SKM-1 (cell line): Measurements from ENCODE around the gene UGT1A1.
"Not testable (repeated sequence)": the region's sequence is repeated elsewhere in the genome, so short reads cannot be mapped to it uniquely, and the experiment has no call there.

Source experiments
- DNase-seq: peaks from one replicate; lab custom pipeline; 2025; ENCODE audit not compliant: unreplicated experiment; lab: John Stamatoyannopoulos, UW

UGT1A1 gene

GRCh38 chr2:233760043-233760442 lies at the start of gene UGT1A1:
Gene UGT1A1, plus strand, starts transcription at chr2:233760270. Its CDS starts 18 bp downstream, at chr2:233760288.
- no peak for DNase-seq

DNA sequence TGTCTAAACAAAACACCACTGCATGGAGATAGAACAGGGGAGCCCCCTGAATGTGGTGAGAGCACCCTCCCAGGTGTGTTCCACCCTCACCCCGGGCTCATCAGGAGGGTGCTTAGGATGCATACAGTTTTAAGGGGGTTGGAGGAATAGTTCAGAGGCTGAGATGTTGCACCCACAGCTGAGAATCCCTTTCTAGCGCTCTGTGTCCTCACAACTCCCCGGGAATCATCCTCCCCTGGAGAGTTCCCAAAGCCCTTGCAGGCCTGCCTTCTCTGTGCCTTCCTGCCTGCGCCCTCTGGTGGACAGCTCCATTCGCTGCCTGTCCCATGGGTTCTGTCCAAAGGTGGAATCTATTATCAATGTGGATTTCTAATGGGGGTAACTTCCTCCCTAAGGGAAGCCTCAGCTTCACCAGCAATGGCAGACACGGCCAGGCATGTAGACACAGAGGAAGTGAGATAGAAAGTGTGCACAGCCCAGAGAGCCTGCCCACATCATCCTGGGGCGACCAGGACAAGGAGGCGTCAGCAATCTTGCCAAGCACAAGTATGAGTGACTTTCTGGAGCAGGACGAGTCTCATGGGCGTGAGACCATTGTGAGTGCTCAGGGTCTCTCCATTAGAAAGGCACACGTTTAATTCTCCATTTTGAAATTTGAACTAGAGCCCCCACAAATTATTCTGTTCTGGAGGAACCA lies 48.6 kb upstream of the UGT1A1 start:
- peak; percentile 24 for DNase-seq

DNA sequence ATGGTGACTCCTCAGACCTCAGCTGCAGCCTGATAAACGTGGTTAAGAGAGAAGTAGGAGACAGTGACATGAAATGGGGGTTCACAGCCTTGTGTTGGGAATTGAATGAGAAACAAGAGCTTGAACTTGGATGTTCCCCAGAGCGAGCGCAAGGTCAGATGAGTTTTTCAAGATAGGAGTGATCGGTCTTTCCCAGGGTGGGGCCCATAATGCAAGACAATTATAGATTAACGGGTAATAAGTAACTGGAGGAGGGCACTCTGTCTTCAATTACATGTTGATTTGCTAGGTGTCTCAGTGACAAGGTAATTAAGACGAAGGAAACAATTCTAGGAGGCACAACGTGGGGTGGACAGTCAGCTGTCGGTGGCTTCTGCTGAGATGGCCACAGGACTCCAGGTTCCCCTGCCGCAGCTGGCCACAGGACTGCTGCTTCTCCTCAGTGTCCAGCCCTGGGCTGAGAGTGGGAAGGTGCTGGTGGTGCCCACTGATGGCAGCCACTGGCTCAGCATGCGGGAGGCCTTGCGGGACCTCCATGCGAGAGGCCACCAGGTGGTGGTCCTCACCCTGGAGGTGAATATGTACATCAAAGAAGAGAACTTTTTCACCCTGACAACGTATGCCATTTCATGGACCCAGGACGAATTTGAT lies 47.3 kb upstream of the UGT1A1 start, which contains the start of gene UGT1A5:
Gene UGT1A5, plus strand, starts transcription at position 297 of the 651 bp plus-strand sequence. Its CDS starts 85 bp downstream, at position 382.
- DNase-seq = no peak

GRCh38 chr2:233713262-233713615 lies 46.8 kb upstream of the UGT1A1 start:
- no peak for DNase-seq

- no peak for DNase-seq
These were observed 45.9 kb upstream of the UGT1A1 start for GRCh38 chr2:233714121-233714520.

GRCh38 chr2:233718552-233718951 lies 41.5 kb upstream of the UGT1A1 start, which contains the start of gene UGT1A4:
Gene UGT1A4, plus strand, starts transcription at chr2:233718736. Its CDS starts 85 bp downstream, at chr2:233718821.
- DNase-seq = no peak

DNA sequence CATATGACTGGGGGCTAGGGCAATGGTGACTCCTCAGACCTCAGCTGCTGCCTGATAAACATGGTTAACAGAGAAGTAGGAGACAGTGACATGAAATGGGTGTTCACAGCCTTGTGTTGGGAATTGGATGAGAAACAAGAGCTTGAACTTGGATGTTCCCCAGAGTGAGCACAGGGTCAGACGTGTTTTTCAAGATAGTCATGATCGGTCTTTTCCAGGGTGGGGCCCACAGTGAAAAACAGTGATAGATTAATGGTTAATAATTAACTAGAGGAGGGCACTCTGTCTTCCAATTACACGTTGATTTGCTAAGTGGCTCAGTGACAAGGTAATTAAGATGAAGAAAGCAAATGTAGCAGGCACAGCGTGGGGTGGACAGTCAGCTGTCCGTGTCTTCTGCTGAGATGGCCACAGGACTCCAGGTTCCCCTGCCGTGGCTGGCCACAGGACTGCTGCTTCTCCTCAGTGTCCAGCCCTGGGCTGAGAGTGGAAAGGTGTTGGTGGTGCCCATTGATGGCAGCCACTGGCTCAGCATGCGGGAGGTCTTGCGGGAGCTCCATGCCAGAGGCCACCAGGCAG lies 31.3 kb upstream of the UGT1A1 start, which contains the start of gene UGT1A3:
Gene UGT1A3, plus strand, starts transcription at position 320 of the 579 bp plus-strand sequence. Its CDS starts 85 bp downstream, at position 405.
- no peak for DNase-seq

DNA sequence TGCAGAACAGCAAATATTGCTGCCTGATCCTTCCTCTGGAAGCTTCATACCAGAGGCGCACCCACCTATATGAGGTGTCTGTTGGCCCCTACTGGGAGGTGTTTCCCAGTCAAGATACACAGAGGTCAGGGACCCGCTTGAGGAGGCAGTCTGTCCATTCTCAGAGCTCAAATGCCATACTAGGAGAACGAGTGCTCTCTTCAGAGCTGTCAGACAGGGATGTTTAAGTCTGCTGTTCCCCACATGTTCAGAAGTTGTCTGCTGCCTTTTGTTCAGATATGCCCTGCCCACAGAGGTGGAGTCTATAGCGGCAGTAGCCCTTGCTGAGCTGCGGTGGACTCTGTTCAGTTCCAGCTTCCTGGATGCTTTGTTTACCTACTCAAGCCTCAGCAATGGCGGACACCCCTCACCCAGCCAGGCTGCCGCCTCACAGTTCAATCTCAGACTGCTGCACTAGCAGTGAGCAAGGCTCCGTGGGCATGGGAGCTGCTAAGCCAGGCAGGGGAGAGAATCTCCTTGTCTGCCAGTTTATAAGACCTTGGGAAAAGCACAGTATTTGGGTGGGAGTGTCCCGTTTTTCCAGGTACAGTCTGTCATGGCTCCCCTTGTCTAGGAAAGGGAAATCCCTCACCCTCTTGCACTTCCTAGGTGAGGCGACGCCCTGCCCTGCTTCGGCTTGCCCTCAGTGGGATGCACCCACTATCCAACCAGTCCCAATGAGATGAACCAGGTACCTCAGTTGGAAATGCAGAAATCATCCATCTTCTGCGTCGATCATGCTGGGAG lies 23.0 kb upstream of the UGT1A1 start:
- not testable (repeated sequence) for DNase-seq

- no peak for DNase-seq
These were observed 19.2 kb upstream of the UGT1A1 start for GRCh38 chr2:233740870-233741269.

GRCh38 chr2:233743464-233744259 lies 16.4 kb upstream of the UGT1A1 start:
- no peak for DNase-seq

DNA sequence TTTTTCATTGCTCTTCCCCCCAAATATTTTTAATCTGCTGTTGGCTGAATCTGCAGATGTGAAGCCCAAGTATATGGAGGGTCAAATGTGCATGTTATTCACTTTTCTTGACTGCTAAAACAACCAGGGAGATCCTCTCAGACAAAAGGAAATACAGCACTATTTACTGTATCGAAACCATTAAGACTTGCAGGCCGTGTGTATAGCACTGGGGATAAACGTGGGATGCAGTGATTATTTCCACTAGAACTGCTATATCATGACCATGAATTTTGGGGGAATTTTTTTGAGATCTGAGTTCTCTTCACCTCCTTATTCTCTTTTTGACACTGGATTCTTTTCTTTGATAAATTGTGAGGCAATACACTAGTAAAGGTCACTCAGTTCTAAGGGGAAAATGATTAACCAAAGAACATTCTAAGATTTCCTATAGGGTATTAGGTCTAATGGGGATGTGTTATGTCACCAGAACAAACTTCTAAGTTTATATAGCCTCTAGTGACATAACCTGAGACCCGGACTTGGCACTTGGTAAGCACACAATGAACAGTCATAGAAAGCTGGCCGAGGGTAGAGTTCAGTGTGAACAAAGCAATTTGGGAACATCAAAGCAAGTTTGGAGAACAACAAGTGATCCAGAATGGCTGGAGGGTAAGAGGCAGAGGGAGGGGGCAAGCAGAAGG lies 14.9 kb upstream of the UGT1A1 start:
- no peak for DNase-seq

DNA sequence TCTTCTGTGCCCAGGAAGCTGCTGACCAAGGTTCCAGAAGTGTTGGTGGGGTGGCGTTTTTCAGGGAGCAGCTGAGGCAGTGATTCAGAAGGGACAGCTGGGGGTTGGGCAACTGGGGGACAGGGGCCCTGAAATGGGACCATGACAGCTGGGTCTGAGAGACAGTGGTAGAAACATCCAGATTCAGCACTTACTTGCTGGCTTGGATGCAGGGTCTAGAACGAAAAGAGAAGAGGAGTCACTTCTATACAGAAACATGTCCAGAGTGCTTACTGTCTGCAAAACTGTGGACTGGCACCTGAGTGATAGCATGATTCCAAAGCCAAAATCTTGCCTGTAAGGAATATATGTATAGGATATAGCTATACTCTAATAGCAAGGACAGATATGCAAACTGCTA lies 14.2 kb upstream of the UGT1A1 start:
- DNase-seq = not testable (repeated sequence)

GRCh38 chr2:233746475-233747282 lies 13.4 kb upstream of the UGT1A1 start:
- no peak for DNase-seq

DNA sequence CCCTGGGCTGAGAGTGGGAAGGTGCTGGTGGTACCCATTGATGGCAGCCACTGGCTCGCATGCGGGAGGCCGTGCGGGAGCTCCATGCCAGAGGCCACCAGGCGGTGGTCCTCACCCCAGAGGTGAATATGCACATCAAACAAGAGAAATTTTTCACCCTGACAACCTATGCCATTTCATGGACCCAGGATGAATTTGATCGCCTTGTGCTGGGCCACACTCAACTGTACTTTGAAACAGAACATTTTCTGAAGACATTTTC lies 12.9 kb upstream of the UGT1A1 start:
- no peak for DNase-seq

DNA sequence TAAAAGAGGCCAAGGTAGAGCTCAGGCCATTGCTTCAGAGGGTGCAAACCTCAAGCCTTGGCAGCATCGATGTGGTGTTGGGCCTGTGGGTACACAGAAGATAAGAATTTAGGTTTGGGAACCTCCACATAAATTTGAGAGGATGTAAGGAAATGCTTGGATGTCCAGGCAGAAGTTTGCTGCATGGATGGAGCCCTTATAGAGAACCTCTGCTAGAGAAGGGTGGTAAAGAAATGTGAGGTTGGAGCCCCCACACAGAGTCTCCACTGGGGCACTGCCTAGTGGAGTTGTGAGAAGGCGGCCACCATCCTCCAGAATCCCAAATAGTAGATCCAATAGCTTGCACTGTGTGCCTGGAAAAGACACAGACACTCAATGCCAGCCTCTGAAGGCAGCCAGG lies 9.4 kb upstream of the UGT1A1 start:
- DNase-seq = not testable (repeated sequence)

DNA sequence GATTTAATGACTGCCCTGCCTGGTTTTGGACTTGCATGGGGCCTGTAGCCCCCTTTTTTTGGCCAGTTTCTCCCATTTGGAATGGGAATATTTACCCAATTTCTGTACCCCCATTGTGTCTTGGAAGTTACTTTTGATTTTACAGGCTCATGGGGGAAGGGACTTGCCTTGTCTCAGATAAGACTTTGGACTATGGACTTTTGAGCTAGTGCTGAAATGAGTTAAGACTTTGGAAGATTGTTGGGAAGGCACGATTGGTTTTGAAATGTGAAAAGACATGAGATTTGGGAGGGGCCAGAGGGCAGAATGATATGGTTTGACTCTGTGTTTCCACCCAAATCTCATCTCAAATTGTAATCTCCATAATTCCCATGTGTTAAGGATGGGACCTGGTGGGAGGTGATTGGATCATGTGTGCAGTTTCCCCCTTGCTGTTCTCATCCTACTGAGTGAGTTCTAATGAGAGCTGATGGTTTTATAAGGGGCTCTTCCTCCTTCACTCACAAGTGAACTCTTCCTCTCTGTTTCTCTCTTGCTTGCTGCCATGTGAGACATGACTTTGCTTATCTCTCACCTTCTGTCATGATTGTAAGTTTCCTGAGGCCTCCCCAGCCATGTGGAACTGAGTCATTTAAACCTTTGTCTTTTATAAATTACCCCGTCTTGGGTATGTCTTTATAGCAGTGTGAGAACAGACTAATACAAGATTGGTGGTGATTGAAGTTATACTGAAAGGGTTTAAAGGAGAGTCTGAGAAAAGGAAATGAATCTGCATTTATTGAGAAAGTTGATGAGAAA lies 8.7 kb upstream of the UGT1A1 start:
- not testable (repeated sequence) for DNase-seq

- DNase-seq = no peak
These were observed 5.0 kb upstream of the UGT1A1 start for GRCh38 chr2:233754872-233755611.
